Neural cell (in vitro differentiated cells): ENCODE measurements around the gene FAM43A. TPM values are rescaled to one million over a fixed set of nuclear protein-coding genes. Genes with fewer than 3 reads are reported as not detected.

Experiments used
- H2AFZ ChIP-seq: fragments of 200-600, 300-800 bp; sonication (generic), shearing (Covaris generic); 2 replicates; pipeline ENCODE4 v1.6.0; 2014; ENCODE audit warnings: low read depth, mild to moderate bottlenecking, antibody characterized with exemption, low read length, moderate library complexity
- H3F3A ChIP-seq: fragments of 200-600 bp; shearing (Covaris generic); 2 replicates; pipeline ENCODE4 v1.6.1; 2016; ENCODE audit warnings: mild to moderate bottlenecking, moderate library complexity, mixed read lengths, antibody characterized with exemption, low read length; ENCODE audit not compliant: insufficient read depth, poor library complexity, severe bottlenecking
- H3K27ac ChIP-seq: fragments of 200-600, 300-800 bp; sonication (generic), shearing (Covaris generic); 2 replicates; pipeline ENCODE4 v1.5.1; 2014; ENCODE audit warnings: mild to moderate bottlenecking, low read length, moderate library complexity
- H3K27me3 ChIP-seq: fragments of 300-800, 200-600 bp; sonication (generic), shearing (Covaris generic); 2 replicates; pipeline ENCODE4 v1.6.0; 2014; ENCODE audit warnings: mild to moderate bottlenecking, low read depth, low read length, moderate library complexity; ENCODE audit not compliant: insufficient read depth
- H3K36me3 ChIP-seq: fragments of 300-800, 200-600 bp; sonication (generic), shearing (Covaris generic); 2 replicates; pipeline ENCODE4 v1.5.1; 2014; ENCODE audit warnings: mild to moderate bottlenecking, antibody characterized with exemption, low read length, moderate library complexity; ENCODE audit not compliant: insufficient read depth
- H3K4me2 ChIP-seq: fragments of 300-800, 200-600 bp; sonication (generic), shearing (Covaris generic); 2 replicates; pipeline ENCODE4 v1.6.0; 2014; ENCODE audit warnings: mild to moderate bottlenecking, low read length
- H3K4me3 ChIP-seq: fragments of 300-800, 200-600 bp; sonication (generic), shearing (Covaris generic); 2 replicates; pipeline ENCODE4 v1.5.1; 2014; ENCODE audit warnings: mild to moderate bottlenecking, low read length, moderate library complexity
- H3K79me2 ChIP-seq: fragments of 200-600 bp; shearing (Covaris generic); replicated peaks from 2 replicates; pipeline ENCODE4 v1.6.0; 2014; ENCODE audit warnings: mild to moderate bottlenecking, low read length, moderate library complexity; ENCODE audit not compliant: insufficient read depth
- H3K9ac ChIP-seq: fragments of 300-800, 200-600 bp; sonication (generic), shearing (Covaris generic); 2 replicates; pipeline ENCODE4 v1.6.1; 2016; ENCODE audit warnings: mild to moderate bottlenecking, low read length, mixed read lengths
- H3K9me2 ChIP-seq: fragments of 200-600 bp; shearing (Covaris generic); 2 replicates; pipeline ENCODE4 v1.6.1; 2016; ENCODE audit warnings: mild to moderate bottlenecking, low read length, mixed read lengths; ENCODE audit not compliant: insufficient read depth
- H3K9me3 ChIP-seq: fragments of 200-600, 300-800 bp; sonication (generic), shearing (Covaris generic); 2 replicates; pipeline ENCODE4 v1.6.1; 2016; ENCODE audit warnings: mild to moderate bottlenecking, mixed run types, low read length, moderate library complexity, mixed read lengths
- H4K20me1 ChIP-seq: fragments of 200-600 bp; shearing (Covaris generic); 2 replicates; pipeline ENCODE4 v1.6.1; 2016; ENCODE audit warnings: mild to moderate bottlenecking, mixed run types; ENCODE audit not compliant: insufficient read depth
- CTCF ChIP-seq: fragments of 450-650 bp; IDR thresholded peaks from 2 replicates; pipeline ENCODE4 v1.5.1; 2014; ENCODE audit warnings: antibody characterized with exemption, mild to moderate bottlenecking, moderate library complexity; ENCODE audit not compliant: poor library complexity, severe bottlenecking
- EP300 ChIP-seq: fragments of 450-650 bp; conservative IDR thresholded peaks from 2 replicates; pipeline ENCODE4 v1.6.1; 2014; ENCODE audit warnings: antibody characterized with exemption, mild to moderate bottlenecking, moderate library complexity; ENCODE audit not compliant: poor library complexity, severe bottlenecking
- EZH2 ChIP-seq: fragments of 200-600, 300-800 bp; shearing (Covaris generic), sonication (generic); IDR thresholded peaks from 2 replicates; pipeline ENCODE4 v1.6.1; 2014; ENCODE audit warnings: antibody characterized with exemption, low read length, borderline replicate concordance, mild to moderate bottlenecking; ENCODE audit not compliant: insufficient read depth, poor library complexity, severe bottlenecking
- MXI1 ChIP-seq: fragments of 450-650 bp; conservative IDR thresholded peaks from 2 replicates; pipeline ENCODE4 v1.6.1; 2014; ENCODE audit warnings: antibody characterized with exemption, mild to moderate bottlenecking; ENCODE audit not compliant: poor library complexity, severe bottlenecking
- POLR2AphosphoS5 ChIP-seq: IDR thresholded peaks from 2 replicates; pipeline ENCODE4 v1.6.1; 2012
- RAD21 ChIP-seq: fragments of 450-650 bp; conservative IDR thresholded peaks from 2 replicates; pipeline ENCODE4 v1.6.1; 2014; ENCODE audit warnings: antibody characterized with exemption, mild to moderate bottlenecking, moderate library complexity
- REST ChIP-seq: IDR thresholded peaks from 2 replicates; pipeline ENCODE4 v1.6.1; 2012; ENCODE audit warnings: borderline replicate concordance
- SMC3 ChIP-seq: fragments of 450-650 bp; conservative IDR thresholded peaks from 2 replicates; pipeline ENCODE4 v1.6.1; 2014; ENCODE audit warnings: antibody characterized with exemption, mild to moderate bottlenecking, moderate library complexity; ENCODE audit not compliant: poor library complexity
- TAF1 ChIP-seq: IDR thresholded peaks from 2 replicates; pipeline ENCODE4 v1.6.1; 2012; ENCODE audit warnings: low read depth
- polyA plus RNA-seq: library from polyadenylated mRNA; depleted of rRNA; stranded (reverse); fragments of >200 nt; gene quantifications from 2 replicates; pipeline ENCODE4 v1.2.3, GENCODE V29; 2014

The FAM43A gene
- polyA plus RNA-seq, 1 donor from 2014 or later = 0.59 TPM

- Histone ChIP-seq H3K36me3 (no peaks in the 10 kb centered on the region), H3K4me2 (no peak overlapping the region), H3K4me3 (no peak overlapping the region), H3K27me3 (no peaks in the 10 kb centered on the region), H4K20me1 (no peaks in the 10 kb centered on the region), H3K27ac (no peak overlapping the region), H3K9ac (no peak overlapping the region), H2AFZ (no peak overlapping the region), H3K79me2 (no peaks in the 10 kb centered on the region), H3K9me2 (no peaks in the 10 kb centered on the region), H3K9me3 (no peaks in the 10 kb centered on the region), H3F3A (no peaks in the 10 kb centered on the region)
- TF ChIP-seq TAF1 = no peak
- no peak for TF ChIP-seq MXI1
- no peak for TF ChIP-seq REST
- no peak for TF ChIP-seq EZH2
- no peak for TF ChIP-seq RAD21
- TF ChIP-seq POLR2AphosphoS5 = no peak
- no peak for TF ChIP-seq CTCF
- no peak for TF ChIP-seq EP300
- no peak for TF ChIP-seq SMC3
Observed at GRCh38 chr3:194720048-194720447, 34.4 kb downstream of the FAM43A start.

DNA sequence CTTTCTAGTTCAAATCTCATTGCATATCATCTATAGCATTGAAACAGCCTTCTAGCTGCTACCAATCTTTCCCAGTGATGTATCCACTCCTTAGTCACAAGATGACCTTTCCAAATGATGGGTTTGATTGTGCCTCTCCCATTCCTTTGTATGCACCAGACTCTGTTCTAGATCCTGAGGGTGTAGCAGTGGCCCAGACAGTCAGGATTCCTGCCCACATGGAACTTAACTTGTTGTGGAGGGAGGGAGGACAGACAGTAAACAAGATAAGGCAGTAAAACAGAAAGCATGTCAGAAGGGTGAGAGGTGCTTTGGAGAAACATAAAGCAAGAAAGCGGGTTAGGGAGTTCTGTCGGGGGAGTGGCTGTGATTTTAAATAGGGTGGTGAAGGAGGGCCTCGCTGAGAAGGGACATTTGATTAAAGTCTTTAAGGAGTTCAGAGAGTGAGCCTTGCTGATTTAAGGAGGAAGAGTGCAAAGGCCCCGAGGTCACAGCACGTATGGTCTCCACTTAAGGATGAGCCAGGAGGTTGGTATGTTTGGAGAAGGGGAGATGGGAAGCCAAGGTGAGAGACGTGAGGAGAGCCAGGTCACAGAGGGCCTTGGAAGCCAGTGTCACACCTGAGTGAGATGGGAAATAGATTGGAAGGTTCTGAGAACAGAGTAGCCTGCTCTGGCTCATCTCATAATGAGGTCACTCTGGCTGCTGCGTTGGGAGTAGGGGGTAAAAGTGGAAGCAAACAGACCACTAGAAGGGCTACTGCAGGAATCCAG, 38.3 kb downstream of the FAM43A start:
- H3K9ac ChIP-seq = no peak overlapping the region
- no peak for TF ChIP-seq EZH2
- no peak for TF ChIP-seq RAD21
- no peak for TF ChIP-seq TAF1
- TF ChIP-seq REST = no peak
- no peak for TF ChIP-seq CTCF
- TF ChIP-seq POLR2AphosphoS5 = no peak
- no peak for TF ChIP-seq MXI1
- TF ChIP-seq EP300 = no peak
- TF ChIP-seq SMC3 = no peak
- H3K4me3 ChIP-seq = no peak overlapping the region
- H3K4me2 ChIP-seq = no peak overlapping the region
- no peaks in the 10 kb centered on the region for H4K20me1 ChIP-seq
- H3K79me2 ChIP-seq = no peaks in the 10 kb centered on the region
- H3K36me3 ChIP-seq = no peaks in the 10 kb centered on the region
- no peaks in the 10 kb centered on the region for H3K9me2 ChIP-seq
- H2AFZ ChIP-seq = no peak overlapping the region
- H3K27me3 ChIP-seq = no peaks in the 10 kb centered on the region
- no peaks in the 10 kb centered on the region for H3F3A ChIP-seq
- no peak overlapping the region for H3K27ac ChIP-seq
- H3K9me3 ChIP-seq = no peaks in the 10 kb centered on the region
